ENCODE data around the gene ENTR1. TPM values are rescaled to one million over a fixed set of nuclear protein-coding genes. Genes with fewer than 3 reads are reported as not detected.

The ENTR1 gene
- total and polyA plus RNA-seq, 4 donors: 25.5 to 48.4 (median 37.7) TPM

DNA sequence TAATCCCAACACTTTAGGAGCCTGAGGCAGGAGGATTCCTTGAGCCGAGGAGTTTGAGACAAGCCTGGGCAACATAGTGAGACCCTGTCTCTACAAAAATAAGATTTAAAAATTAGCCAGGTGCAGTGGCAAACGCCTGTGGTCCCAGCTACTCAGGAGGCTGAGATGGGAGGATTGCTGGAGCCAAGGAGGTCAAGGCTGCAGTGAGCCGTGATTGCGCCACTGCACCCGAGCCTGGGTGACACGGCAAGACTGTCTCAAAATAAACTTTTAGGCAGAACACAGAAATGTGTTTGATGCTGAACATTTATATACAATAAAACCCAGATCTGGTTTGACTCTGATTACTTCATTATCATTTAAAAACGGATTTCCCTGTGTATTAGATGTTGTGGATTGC, 4.9 kb downstream of the ENTR1 start:
- H3K36me3 ChIP-seq (ENCODE audit: control insufficient read depth in 4 of 4, insufficient read depth in 4 of 4, low read length in 4 of 4): peaks cover 0 to 29% (median 7%) of the 10 kb centered on the region in 4 donors
- no peak for DNase-seq
- TF ChIP-seq, protein P1, sequence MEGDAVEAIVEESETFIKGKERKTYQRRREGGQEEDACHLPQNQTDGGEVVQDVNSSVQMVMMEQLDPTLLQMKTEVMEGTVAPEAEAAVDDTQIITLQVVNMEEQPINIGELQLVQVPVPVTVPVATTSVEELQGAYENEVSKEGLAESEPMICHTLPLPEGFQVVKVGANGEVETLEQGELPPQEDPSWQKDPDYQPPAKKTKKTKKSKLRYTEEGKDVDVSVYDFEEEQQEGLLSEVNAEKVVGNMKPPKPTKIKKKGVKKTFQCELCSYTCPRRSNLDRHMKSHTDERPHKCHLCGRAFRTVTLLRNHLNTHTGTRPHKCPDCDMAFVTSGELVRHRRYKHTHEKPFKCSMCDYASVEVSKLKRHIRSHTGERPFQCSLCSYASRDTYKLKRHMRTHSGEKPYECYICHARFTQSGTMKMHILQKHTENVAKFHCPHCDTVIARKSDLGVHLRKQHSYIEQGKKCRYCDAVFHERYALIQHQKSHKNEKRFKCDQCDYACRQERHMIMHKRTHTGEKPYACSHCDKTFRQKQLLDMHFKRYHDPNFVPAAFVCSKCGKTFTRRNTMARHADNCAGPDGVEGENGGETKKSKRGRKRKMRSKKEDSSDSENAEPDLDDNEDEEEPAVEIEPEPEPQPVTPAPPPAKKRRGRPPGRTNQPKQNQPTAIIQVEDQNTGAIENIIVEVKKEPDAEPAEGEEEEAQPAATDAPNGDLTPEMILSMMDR (IDR thresholded peaks at IDR 0.05; ENCODE audit: control extremely low read depth, extremely low read depth): no peak

DNA sequence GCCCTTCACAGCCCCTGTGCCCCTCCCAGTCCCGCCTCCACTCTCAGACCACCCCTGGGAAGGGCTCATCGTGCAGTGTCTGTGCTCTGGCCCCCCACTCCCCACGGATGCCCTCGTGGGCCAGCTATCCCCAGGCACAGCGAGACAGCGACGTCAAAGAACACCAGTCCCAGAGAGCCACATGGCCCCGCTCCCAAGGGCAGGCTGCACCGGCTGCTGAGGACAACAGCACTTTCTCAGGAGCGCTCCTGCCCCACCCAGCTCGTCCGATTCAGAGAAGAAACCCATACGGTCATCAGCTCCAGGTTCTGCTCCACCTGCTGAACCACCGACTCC, 5.6 kb downstream of the ENTR1 start:
- peaks cover 0 to 10% (median 0%) of the 10 kb centered on the region in 5 donors for H3K4me1 ChIP-seq (ENCODE audit: control insufficient read depth in 5 of 5, insufficient read depth in 5 of 5, low read length in 5 of 5)
- WGBS, 2 donors: 90 to 96% methylated on average over 14 of the region's 14 CpGs
- DNase-seq (no peak), ATAC-seq (ENCODE audit: insufficient read depth, low FRiP score) (no peak)
- H3K9me3 ChIP-seq (ENCODE audit: control insufficient read depth in 4 of 4, insufficient read depth in 3 of 4, low read length in 3 of 4): no peaks in the 10 kb centered on the region
- H3K36me3 ChIP-seq (ENCODE audit: control insufficient read depth in 4 of 4, insufficient read depth in 4 of 4, low read length in 4 of 4): peaks cover 0 to 29% (median 7%) of the 10 kb centered on the region in 4 donors
- no peak overlapping the region for H3K4me3 ChIP-seq
- H3K9ac ChIP-seq (ENCODE audit: insufficient read depth in 1 of 2, low read length in 2 of 2): no peak overlapping the region
- H3K27ac ChIP-seq (ENCODE audit: low read depth in 1 of 2, low read length in 1 of 2): no peak overlapping the region
- TF ChIP-seq, protein P1 (IDR thresholded peaks at IDR 0.05; ENCODE audit: control extremely low read depth, extremely low read depth): no peak
- no peaks in the 10 kb centered on the region for H3K27me3 ChIP-seq (ENCODE audit: control insufficient read depth in 3 of 3, insufficient read depth in 3 of 3, low read length in 2 of 3)

More for the DNA sequence above, 4.9 kb downstream of the ENTR1 start:
- no peak overlapping the region for H3K4me3 ChIP-seq
- no peaks in the 10 kb centered on the region for H3K27me3 ChIP-seq (ENCODE audit: control insufficient read depth in 3 of 3, insufficient read depth in 3 of 3, low read length in 2 of 3)
- H3K27ac ChIP-seq (ENCODE audit: low read depth in 1 of 2, low read length in 1 of 2): no peak overlapping the region
- no peak overlapping the region for H3K9ac ChIP-seq (ENCODE audit: insufficient read depth in 1 of 2, low read length in 2 of 2)
- peaks cover 0 to 8% (median 0%) of the 10 kb centered on the region in 5 donors for H3K4me1 ChIP-seq (ENCODE audit: control insufficient read depth in 5 of 5, insufficient read depth in 5 of 5, low read length in 5 of 5)
- 81 to 91% methylated on average over 7 of the region's 7 CpGs for WGBS, 2 donors
- H3K9me3 ChIP-seq (ENCODE audit: control insufficient read depth in 4 of 4, insufficient read depth in 3 of 4, low read length in 3 of 4): no peaks in the 10 kb centered on the region
- no peak for ATAC-seq (ENCODE audit: insufficient read depth, low FRiP score)

DNA sequence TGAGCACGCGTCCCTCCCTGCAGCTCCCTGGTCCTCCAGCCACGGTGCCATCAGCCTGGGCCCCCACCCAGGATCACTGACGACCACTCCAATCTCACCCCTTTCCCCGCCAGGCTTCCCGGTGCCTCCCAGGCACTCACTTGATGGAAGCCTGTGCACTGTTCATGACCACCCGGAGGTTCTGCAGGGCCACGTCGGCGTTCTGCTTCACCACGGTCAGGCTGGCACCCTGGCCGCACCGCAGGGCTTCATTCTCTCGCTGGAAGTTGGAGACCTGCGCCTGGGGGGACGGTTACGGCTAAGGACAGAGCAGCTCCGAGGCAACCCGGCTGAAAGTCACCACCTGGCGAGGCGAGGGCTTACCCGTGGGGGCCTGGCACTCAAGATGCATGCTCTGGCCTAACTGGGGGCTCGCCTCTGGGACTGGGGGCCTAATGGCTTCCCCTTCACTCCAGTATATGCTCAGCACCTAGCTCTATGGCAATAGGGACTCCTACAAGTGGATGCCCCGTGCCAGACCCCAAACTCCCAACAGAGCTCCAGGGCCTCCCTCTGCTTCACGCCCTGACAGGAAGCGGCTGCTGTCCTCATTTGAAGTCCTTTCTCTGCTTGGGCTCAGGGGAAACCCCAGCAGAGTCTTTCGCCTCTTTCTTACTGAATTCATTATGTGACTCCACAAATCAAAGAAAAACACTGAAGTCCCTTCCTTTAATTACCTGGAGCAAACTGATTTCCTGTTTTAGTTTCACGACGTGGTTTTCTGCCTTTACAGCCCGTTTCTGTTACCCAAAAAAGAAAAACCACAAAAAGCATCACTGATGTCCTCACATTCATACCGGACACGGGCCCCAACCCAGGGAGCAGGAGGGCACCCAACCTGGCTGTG, 6.3 kb downstream of the ENTR1 start:
- Histone ChIP-seq H3K27ac (ENCODE audit: low read depth in 1 of 2, low read length in 1 of 2) (no peak overlapping the region), H3K36me3 (ENCODE audit: control insufficient read depth in 4 of 4, insufficient read depth in 4 of 4, low read length in 4 of 4) (peaks cover 0 to 29% (median 7%) of the 10 kb centered on the region in 4 donors), H3K4me1 (ENCODE audit: control insufficient read depth in 5 of 5, insufficient read depth in 5 of 5, low read length in 5 of 5) (peaks cover 0 to 7% (median 3%) of the 10 kb centered on the region in 5 donors), H3K27me3 (ENCODE audit: control insufficient read depth in 3 of 3, insufficient read depth in 3 of 3, low read length in 2 of 3) (no peaks in the 10 kb centered on the region), H3K9ac (ENCODE audit: insufficient read depth in 1 of 2, low read length in 2 of 2) (no peak overlapping the region), H3K4me3 (no peak overlapping the region), H3K9me3 (ENCODE audit: control insufficient read depth in 4 of 4, insufficient read depth in 3 of 4, low read length in 3 of 4) (no peaks in the 10 kb centered on the region)
- TF ChIP-seq, protein P1 (IDR thresholded peaks at IDR 0.05; ENCODE audit: control extremely low read depth, extremely low read depth): no peak
- DNase-seq (no peak), ATAC-seq (ENCODE audit: insufficient read depth, low FRiP score) (no peak)
- 83 to 84% methylated on average over 32 of the region's 32 CpGs for WGBS, 2 donors

All from lung (tissue), 12 donors.